ENCODE data around the gene MIA3. TPM values are rescaled to one million over a fixed set of nuclear protein-coding genes. Genes with fewer than 3 reads are reported as not detected.

The MIA3 gene
- polyA plus RNA-seq, 1 of the 3 experiments (the other 2 are of a cell fraction): 51.4 TPM

DNA sequence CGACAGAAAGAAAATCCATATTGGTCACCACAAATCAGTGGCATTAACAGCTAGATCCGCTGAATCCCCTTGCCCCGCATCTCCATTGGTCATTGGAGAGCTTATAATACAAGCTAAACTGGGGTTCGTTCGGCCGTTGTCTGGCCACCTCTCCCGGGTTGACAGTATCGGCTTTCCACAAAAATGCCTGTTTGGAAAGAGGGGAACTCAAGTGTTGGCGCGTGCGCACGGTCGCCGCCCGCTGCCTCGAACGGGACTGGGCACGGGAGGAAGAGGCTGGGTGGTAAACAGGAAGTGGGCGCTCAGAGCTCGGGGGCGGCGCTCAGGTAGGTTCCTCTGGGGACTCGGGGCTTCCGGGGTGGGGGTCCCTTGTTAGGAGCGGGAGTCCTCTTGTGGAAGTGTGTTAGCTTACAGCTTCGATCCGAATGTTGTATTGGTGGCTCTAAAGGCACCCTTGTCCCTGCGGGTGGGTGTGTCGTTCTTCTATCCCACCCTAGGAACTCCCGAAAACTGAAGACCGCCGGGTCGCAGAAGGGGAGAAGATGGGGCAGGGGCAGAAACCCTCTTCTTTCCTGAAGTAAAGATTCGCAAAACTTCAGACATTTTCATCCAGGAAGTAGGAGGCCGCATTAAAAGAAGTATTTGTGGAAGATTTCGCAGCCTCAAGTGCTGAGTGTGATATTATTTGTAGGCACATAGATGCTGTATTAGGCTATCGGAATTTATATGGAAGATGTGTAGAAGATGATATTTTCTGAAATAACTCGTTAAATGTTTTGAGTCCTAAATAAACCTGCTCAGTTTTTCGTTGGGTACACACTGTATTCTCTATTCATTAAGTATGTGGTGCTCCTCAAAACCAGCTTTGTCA, 95.4 kb downstream of the MIA3 start (continued):
- TF ChIP-seq MEF2A (IDR thresholded peaks at IDR 0.05; ENCODE audit: borderline replicate concordance, low read depth) (no peak), EP300 (IDR thresholded peaks at IDR 0.05; ENCODE audit: borderline replicate concordance in 1 of 2, low read depth in 1 of 2, low read length in 1 of 2) (no peak), TEAD4 (IDR thresholded peaks at IDR 0.05; ENCODE audit: borderline replicate concordance, insufficient read depth) (no peak), RCOR1 (IDR thresholded peaks at IDR 0.05; ENCODE audit: low read length) (no peak), FOXJ3 (CRISPR knock-in tag; IDR thresholded peaks at IDR 0.05) (peak; percentile 79), NRF1 (IDR thresholded peaks at IDR 0.05; ENCODE audit: low read depth, low read length) (peak; percentile 88), CTCF (IDR thresholded peaks at IDR 0.05) (no peak), GABPA (IDR thresholded peaks at IDR 0.05; ENCODE audit: low read depth) (peak; percentile 82), CHD2 (IDR thresholded peaks at IDR 0.05; ENCODE audit: low read length, partially characterized antibody) (peak; percentile 74), NFIC (IDR thresholded peaks at IDR 0.05; ENCODE audit: borderline replicate concordance) (no peak), YY1 (IDR thresholded peaks at IDR 0.05; ENCODE audit: low read depth) (no peak), ELF1 (IDR thresholded peaks at IDR 0.05) (peak; percentile 89), TCF12 (IDR thresholded peaks at IDR 0.05) (no peak)

DNA sequence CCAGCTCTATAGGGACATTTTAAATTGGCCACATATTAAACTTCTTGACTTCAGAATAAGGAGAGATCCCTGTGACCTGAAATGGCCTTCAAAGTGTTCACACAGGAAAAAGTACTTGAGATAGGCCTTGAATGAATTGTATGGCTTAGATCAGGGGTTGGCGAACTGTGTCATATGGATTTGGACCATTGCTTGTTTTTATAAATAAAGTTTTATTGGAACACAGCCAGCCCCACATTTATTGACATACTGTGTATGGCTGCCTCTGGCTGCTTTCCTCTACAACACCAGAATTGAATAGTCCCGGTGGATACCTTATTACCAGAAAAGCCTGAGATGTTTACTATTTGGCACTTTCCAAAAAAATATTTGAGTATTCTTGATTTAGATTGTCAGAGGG, 98.5 kb downstream of the MIA3 start:
- Histone ChIP-seq H3K27ac (ENCODE audit: low read depth in 2 of 2, low read length in 1 of 2) (no peak overlapping the region), H3K4me2 (no peak overlapping the region), H3K4me1 (ENCODE audit: control insufficient read depth in 1 of 2, insufficient read depth in 2 of 2, low read depth in 1 of 2, low read length in 1 of 2) (no peaks in the 10 kb centered on the region; a peak in 2 of 4 replicates), H3K9me2 (no peaks in the 10 kb centered on the region), H2AFZ (ENCODE audit: low read depth) (no peak overlapping the region), H3K36me3 (replicated peaks in 1 of 2; ENCODE audit: control insufficient read depth in 1 of 2, insufficient read depth in 2 of 2, low read length in 1 of 2) (peaks cover 53 to 55% of the 10 kb centered on the region in 2 experiments), H3K4me3 (ENCODE audit: low read depth in 2 of 2, low read length in 1 of 2) (no peak overlapping the region), H4K20me1 (ENCODE audit: insufficient read depth) (no peaks in the 10 kb centered on the region), H3F3A (replicated peaks; ENCODE audit: insufficient read depth) (peaks cover 17% of the 10 kb centered on the region), H3K9ac (no peak overlapping the region), H3K79me2 (ENCODE audit: insufficient read depth) (peaks cover 41% of the 10 kb centered on the region), H3K27me3 (ENCODE audit: insufficient read depth) (no peaks in the 10 kb centered on the region), H3K9me3 (no peaks in the 10 kb centered on the region)
- no peak for DNase-seq
- CTCF ChIA-PET: no interaction called here
- TF ChIP-seq TCF12 (IDR thresholded peaks at IDR 0.05) (no peak), FOSL2 (IDR thresholded peaks at IDR 0.05; ENCODE audit: borderline replicate concordance, low read depth) (no peak), FOXM1 (IDR thresholded peaks at IDR 0.05; ENCODE audit: low read depth) (no peak), NFIC (IDR thresholded peaks at IDR 0.05; ENCODE audit: borderline replicate concordance) (no peak), TAF1 (IDR thresholded peaks at IDR 0.05; ENCODE audit: borderline replicate concordance, low read depth, low read length) (no peak), MEF2A (IDR thresholded peaks at IDR 0.05; ENCODE audit: borderline replicate concordance, low read depth) (no peak), EZH2phosphoT487 (IDR thresholded peaks at IDR 0.05; ENCODE audit: borderline replicate concordance, low read depth) (no peak), RXRA (IDR thresholded peaks at IDR 0.05; ENCODE audit: borderline replicate concordance, low read depth) (no peak), GATA2 (CRISPR knock-in tag; IDR thresholded peaks at IDR 0.05) (no peak)
- 98% methylated on average over 2 of the region's 2 CpGs for WGBS (ENCODE audit: low lambda C conversion rate)
- POLR2A ChIA-PET: no interaction called here

Other genes with a start within 250 kb of the MIA3 start
- 0.21 and 0.29 TPM in 2 replicates for gene HHIPL2, start 70.0 kb upstream of the MIA3 start, polyA plus RNA-seq (2012; rRNA removed)
- 4.6 and 6.3 TPM in 2 replicates for gene TAF1A, start 28.2 kb upstream of the MIA3 start, polyA plus RNA-seq (2012; rRNA removed)
- gene AIDA, start 94.4 kb downstream of the MIA3 start, polyA plus RNA-seq (2012; rRNA removed): 20.8 and 31.7 TPM in 2 replicates
- 3.8 and 4.0 TPM in 2 replicates for gene BROX, start 94.5 kb downstream of the MIA3 start, polyA plus RNA-seq (2012; rRNA removed)
- gene FAM177B, start 119.1 kb downstream of the MIA3 start, polyA plus RNA-seq (2012; rRNA removed): not detected in 2 replicates
- gene DISP1, start 196.9 kb downstream of the MIA3 start, polyA plus RNA-seq (2012; rRNA removed): 4.4 and 5.9 TPM in 2 replicates